Keratinocyte (primary cell): ENCODE results near the gene LILRB5. TPM values are rescaled to one million over a fixed set of nuclear protein-coding genes. Genes with fewer than 3 reads are reported as not detected.

Experiments
- DNase-seq: peaks from one replicate; pipeline ENCODE4 v3.0.0-alpha.2; 2011; ENCODE audit warnings: low read depth, missing footprints, low spot score
- FAIRE-seq: peaks from 2 replicates; lab custom pipeline; 2011; peaks lifted over from hg19 to GRCh38; lab: Jason Lieb, UNC
- H2AFZ ChIP-seq: 2 replicates; pipeline ENCODE4 v1.6.0; 2012; ENCODE audit warnings: low read length, control low read depth, inconsistent platforms; ENCODE audit not compliant: control insufficient read depth
- H3K27ac ChIP-seq: 2 replicates; pipeline ENCODE4 v1.5.1; 2011; ENCODE audit warnings: low read length; ENCODE audit not compliant: control insufficient read depth, insufficient read depth
- H3K27me3 ChIP-seq: 3 replicates; pipeline ENCODE4 v1.6.0; 2011; ENCODE audit warnings: low read length; ENCODE audit not compliant: control insufficient read depth, insufficient read depth; ENCODE audit errors: extremely low read depth
- H3K36me3 ChIP-seq, 2 experiments: 2 replicates in 1 of 2; 3 replicates in 1 of 2; pipeline ENCODE4 v1.5.1; 2011; ENCODE audit warnings: low read length in 2 of 2, mild to moderate bottlenecking in 1 of 2; ENCODE audit not compliant: control insufficient read depth in 2 of 2, insufficient read depth in 2 of 2; ENCODE audit errors: extremely low read depth in 1 of 2
- H3K4me1 ChIP-seq: 3 replicates; pipeline ENCODE4 v1.5.1; 2011; ENCODE audit warnings: low read length; ENCODE audit not compliant: control insufficient read depth, insufficient read depth; ENCODE audit errors: extremely low read depth
- H3K4me2 ChIP-seq: 3 replicates; pipeline ENCODE4 v1.6.0; 2011; ENCODE audit warnings: low read depth, low read length; ENCODE audit not compliant: control insufficient read depth, insufficient read depth; ENCODE audit errors: extremely low read depth
- H3K4me3 ChIP-seq, 3 experiments: fragments of 200-600 bp in 1 of 3; sonication (generic) in 1 of 3; 2 replicates in 2 of 3; 3 replicates in 1 of 3; pipeline ENCODE4 v1.5.1; 2011 to 2016; ENCODE audit warnings: low read length in 3 of 3, mild to moderate bottlenecking in 3 of 3, control low read depth in 2 of 3, inconsistent platforms in 1 of 3, low read depth in 1 of 3, mixed read lengths in 1 of 3, mixed run types in 1 of 3, moderate library complexity in 1 of 3; ENCODE audit not compliant: control insufficient read depth in 2 of 3, insufficient read depth in 2 of 3; ENCODE audit errors: extremely low read depth in 1 of 3
- H3K79me2 ChIP-seq: 2 replicates; pipeline ENCODE4 v1.6.0; 2012; ENCODE audit warnings: low read length; ENCODE audit not compliant: control insufficient read depth, insufficient read depth
- H3K9ac ChIP-seq: 3 replicates; pipeline ENCODE4 v1.6.0; 2011; ENCODE audit warnings: low read length; ENCODE audit not compliant: control insufficient read depth, insufficient read depth; ENCODE audit errors: extremely low read depth
- H3K9me1 ChIP-seq: 3 replicates; pipeline ENCODE4 v1.6.0; 2011; ENCODE audit warnings: low read length; ENCODE audit not compliant: control insufficient read depth, insufficient read depth; ENCODE audit errors: extremely low read depth
- H3K9me3 ChIP-seq: 2 replicates; pipeline ENCODE4 v1.5.1; 2012; ENCODE audit warnings: low read depth, low read length; ENCODE audit not compliant: control insufficient read depth
- H4K20me1 ChIP-seq: 3 replicates; pipeline ENCODE4 v1.6.0; 2011; ENCODE audit warnings: low read length; ENCODE audit not compliant: control insufficient read depth, insufficient read depth; ENCODE audit errors: extremely low read depth
- EZH2 ChIP-seq: IDR thresholded peaks from one replicate; pipeline ENCODE4 v1.6.1; 2012; ENCODE audit warnings: inconsistent platforms, mild to moderate bottlenecking, low read length, moderate library complexity
- dilution Hi-C: fragments of 300-500 bp; cut with MboI; formaldehyde crosslinking; loops from one replicate; pipeline ENCODE4 v1.7.0; 2020; ENCODE audit warnings: low sequenced_read_pairs; ENCODE audit not compliant: extremely low pct_ligation_motif_present
- polyA plus RNA-seq, 5 experiments: library from polyadenylated mRNA; depleted of rRNA in 3 of 5; stranded (reverse) in 3 of 5; stranded (forward) in 1 of 5; unstranded in 1 of 5; fragments of >200 nt; gene quantifications; 1 replicate in 1 of 5; 2 replicates in 3 of 5; 3 replicates in 1 of 5; pipeline versions ENCODE4 v1.2.1 to v1.2.3, GENCODE V29; 2011 to 2012; ENCODE audit warnings: missing spikeins in 2 of 5, low read depth in 1 of 5, low replicate concordance in 1 of 5
- TF ChIP-seq, protein P1 (sequence below), 3 experiments: IDR thresholded peaks in 1 of 3; conservative IDR thresholded peaks in 1 of 3; optimal IDR thresholded peaks in 1 of 3; 2 replicates in 2 of 3; 3 replicates in 1 of 3; pipeline versions ENCODE3 to v1.5.1; 2011; ENCODE audit warnings: low read length in 3 of 3, mild to moderate bottlenecking in 3 of 3, moderate library complexity in 2 of 3, control low read depth in 1 of 3, inconsistent platforms in 1 of 3; ENCODE audit not compliant: insufficient read depth in 2 of 3; ENCODE audit errors: extremely low read depth in 1 of 3

The LILRB5 gene
- polyA plus RNA-seq, 1 donor (not counting 4 experiments of a cell fraction or from before 2014, with no cell fraction given), result not detected

DNA sequence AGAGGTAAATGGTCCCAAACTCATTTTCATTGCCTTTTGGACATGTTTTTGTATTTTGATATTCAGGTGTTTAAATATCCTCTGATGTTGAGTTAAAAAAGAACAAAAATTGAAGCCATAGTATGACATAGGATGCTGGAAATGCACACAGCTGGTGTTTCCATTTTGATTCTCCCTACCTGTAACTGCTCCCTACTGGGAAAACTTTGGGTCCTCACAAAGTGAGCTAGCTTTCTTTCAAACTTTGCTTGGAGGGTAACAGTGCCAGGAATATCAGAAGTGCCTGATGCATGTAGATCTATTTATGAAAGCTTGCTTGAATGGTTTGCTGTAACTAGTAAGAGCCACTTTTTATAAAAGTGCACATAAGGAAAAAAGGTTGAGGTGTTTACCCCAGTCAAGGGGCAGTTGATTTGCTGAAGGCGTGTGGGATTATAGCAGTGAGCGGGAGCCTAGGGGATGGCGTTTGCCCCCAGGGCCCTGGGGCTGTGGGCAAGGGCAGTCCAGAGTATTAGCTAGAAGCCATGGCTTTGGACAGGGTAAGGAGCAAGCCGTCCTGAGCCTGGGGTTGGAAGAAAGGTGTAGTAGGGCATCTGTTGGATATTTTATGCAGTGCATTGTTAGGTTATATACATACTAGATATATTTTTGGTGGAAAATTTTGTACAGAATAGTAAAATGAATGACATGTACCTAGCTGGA, 52.2 kb downstream of the LILRB5 start:
- FAIRE-seq, result no peak

DNA sequence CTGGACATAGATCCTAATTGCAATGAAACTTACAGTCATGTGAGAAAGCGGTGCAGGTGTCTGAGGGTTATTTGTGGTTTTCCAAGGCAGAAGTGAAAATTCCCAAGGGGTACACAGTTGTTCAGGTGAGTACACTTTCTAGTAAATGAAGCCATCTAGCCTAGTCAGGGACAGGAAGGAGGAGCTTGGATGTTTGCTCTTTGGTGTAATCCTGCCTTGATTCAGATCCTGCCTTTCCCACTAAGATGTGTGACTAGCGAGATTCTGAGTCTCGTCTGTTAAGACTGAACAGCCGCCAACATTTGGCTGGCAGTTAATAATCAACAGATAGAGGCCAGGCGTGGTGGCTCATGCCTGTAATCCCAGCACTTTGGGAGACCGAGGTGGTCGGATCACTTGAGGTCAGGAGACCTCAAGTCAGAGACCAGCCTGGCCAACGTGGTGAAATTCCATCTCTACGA, 53.9 kb downstream of the LILRB5 start:
- Histone ChIP-seq H3K4me2 (peak overlapping the region; percentile 98), H3K9me1 (peaks cover 2% of the 10 kb centered on the region), H4K20me1 (peaks cover 63% of the 10 kb centered on the region), H2AFZ (no peak overlapping the region), H3K9ac (peak overlapping the region; percentile 40), H3K4me3 (peak overlapping the region in 1 of 3 experiments; percentile 92), H3K4me1 (peaks cover 25% of the 10 kb centered on the region), H3K27ac (no peak overlapping the region), H3K79me2 (peaks cover 63% of the 10 kb centered on the region), H3K27me3 (no peaks in the 10 kb centered on the region), H3K9me3 (no peaks in the 10 kb centered on the region), H3K36me3 (peaks cover 44 to 64% of the 10 kb centered on the region in 2 experiments)
- TF ChIP-seq, protein P1, sequence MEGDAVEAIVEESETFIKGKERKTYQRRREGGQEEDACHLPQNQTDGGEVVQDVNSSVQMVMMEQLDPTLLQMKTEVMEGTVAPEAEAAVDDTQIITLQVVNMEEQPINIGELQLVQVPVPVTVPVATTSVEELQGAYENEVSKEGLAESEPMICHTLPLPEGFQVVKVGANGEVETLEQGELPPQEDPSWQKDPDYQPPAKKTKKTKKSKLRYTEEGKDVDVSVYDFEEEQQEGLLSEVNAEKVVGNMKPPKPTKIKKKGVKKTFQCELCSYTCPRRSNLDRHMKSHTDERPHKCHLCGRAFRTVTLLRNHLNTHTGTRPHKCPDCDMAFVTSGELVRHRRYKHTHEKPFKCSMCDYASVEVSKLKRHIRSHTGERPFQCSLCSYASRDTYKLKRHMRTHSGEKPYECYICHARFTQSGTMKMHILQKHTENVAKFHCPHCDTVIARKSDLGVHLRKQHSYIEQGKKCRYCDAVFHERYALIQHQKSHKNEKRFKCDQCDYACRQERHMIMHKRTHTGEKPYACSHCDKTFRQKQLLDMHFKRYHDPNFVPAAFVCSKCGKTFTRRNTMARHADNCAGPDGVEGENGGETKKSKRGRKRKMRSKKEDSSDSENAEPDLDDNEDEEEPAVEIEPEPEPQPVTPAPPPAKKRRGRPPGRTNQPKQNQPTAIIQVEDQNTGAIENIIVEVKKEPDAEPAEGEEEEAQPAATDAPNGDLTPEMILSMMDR (optimal IDR thresholded peaks at IDR 0.05 in 1 of 3, IDR thresholded peaks at IDR 0.05 in 1 of 3, conservative IDR thresholded peaks at IDR 0.05 in 1 of 3; ENCODE audit: extremely low read depth in 1 of 3, insufficient read depth in 2 of 3, low read length in 3 of 3), result no peak
- no peak for TF ChIP-seq EZH2
- dilution Hi-C loops, result no loop called here
- DNase-seq (no peak), FAIRE-seq (no peak)

More for the DNA sequence above, 52.2 kb downstream of the LILRB5 start:
- Histone ChIP-seq H3K9me3 (no peaks in the 10 kb centered on the region), H3K4me3 (no peak overlapping the region), H3K79me2 (peaks cover 63% of the 10 kb centered on the region), H3K9ac (no peak overlapping the region), H2AFZ (no peak overlapping the region), H3K36me3 (peaks cover 44 to 65% of the 10 kb centered on the region in 2 experiments), H4K20me1 (peaks cover 68% of the 10 kb centered on the region), H3K27me3 (no peaks in the 10 kb centered on the region), H3K4me1 (peaks cover 24% of the 10 kb centered on the region), H3K27ac (no peak overlapping the region), H3K4me2 (no peak overlapping the region), H3K9me1 (peaks cover 2% of the 10 kb centered on the region)
- dilution Hi-C loops, result no loop called here
- TF ChIP-seq EZH2, result no peak
- no peak for DNase-seq
